GM18511 (cell line): ENCODE measurements around the gene PCGF6.
"Not testable (repeated sequence)": the region's sequence is repeated elsewhere in the genome, so short reads cannot be mapped to it uniquely, and the experiment has no call there.

Experiments
- ATAC-seq: cut with Tn5 transposase; IDR thresholded peaks from one replicate; pipeline ENCODE4 v1.9.1; 2021; ENCODE audit warnings: mild to moderate bottlenecking, moderate library complexity; ENCODE audit not compliant: unreplicated experiment

The PCGF6 gene

DNA sequence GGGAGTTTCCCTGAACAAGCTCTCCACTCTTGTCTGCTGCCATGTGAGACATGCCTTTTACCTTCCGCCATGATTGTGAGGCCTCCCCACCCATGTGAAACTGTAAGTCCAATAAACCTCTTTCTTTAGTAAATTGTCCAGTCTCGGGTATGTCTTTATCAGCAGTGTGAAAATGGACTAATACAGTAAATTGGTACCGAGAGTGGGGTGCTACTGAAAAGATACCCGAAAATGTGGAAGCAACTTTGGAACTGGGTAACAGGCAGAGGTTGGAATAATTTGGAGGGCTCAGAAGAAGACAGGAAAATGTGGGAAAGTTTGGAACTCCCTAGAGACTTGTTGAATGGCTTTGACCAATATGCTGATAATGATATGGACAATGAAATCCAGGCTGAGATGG is 92.0 kb downstream of the PCGF6 start:
- ATAC-seq = not testable (repeated sequence)

DNA sequence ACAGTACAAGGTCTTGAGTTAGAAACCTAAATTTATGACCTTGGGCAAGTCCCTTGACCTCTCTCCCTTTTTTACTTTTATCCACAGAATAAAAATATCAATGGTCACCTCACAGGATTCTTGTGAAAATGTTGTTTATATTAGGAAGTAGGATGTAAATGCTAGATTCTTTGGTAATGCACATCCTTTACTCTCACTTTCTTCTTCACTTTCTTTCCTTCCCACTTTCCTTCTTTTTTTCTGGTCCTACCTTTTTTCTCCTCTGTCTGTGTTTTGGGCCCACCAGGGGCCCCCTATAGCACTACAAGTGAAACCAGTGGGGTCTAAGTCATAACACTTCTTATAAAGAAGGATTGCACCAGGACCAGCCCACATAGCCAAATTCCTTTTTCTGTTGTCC is 93.1 kb downstream of the PCGF6 start:
- no peak for ATAC-seq

DNA sequence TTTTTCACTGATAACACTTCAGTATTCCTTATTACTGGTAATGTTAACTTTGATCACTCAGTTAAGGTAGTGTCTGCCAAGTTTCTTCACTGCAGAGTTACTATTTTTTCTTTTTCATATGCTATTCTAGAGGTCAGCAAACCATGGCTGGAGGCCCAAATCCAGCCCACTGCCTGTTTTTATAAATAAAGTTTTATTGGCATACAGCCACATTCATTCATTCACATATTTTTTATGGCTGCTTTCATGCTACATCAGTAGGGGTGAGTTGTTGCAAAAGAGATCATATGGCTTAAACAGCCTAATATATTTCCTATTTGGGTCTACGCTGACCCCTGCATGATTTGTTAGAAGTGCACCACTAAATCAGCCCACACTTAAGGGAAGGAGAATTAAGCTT is 94.3 kb downstream of the PCGF6 start:
- ATAC-seq = no peak

DNA sequence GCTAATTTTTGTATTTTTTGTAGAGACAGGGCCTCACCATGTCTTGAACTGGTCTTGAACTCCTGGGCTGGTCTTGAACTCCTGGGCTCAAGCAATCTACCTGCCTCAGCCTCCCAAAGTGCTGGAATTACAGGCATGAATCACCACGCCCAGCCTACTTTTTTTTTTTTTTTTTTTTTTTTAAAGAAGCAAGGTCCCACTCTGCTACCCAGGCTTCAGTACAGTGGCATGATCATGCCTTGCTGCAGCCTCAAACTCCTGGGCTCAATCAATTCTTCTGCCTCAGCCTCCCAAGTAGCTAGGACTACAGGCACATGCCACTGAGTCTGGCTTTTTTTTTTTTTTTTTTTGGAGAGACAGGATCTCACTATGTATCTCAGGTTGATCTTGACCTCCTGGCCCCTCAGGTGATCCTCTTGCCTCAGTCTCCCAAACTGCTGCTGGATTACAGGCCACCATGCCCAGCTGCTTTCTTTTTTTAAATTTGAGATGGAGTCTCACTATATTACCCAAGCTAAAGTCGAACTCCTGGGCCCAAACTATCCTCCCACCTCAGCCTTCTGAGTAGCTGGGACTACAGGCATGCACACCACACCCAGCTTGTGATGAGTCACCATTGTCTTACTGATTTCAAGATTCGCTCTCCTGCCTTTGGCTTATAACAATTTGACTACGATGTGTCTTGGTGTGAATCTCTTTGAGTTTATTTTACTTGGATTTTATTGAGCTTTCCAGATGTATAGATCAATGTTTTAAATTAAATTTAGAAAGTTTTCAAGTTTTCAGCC is 96.2 kb downstream of the PCGF6 start:
- no peak for ATAC-seq

DNA sequence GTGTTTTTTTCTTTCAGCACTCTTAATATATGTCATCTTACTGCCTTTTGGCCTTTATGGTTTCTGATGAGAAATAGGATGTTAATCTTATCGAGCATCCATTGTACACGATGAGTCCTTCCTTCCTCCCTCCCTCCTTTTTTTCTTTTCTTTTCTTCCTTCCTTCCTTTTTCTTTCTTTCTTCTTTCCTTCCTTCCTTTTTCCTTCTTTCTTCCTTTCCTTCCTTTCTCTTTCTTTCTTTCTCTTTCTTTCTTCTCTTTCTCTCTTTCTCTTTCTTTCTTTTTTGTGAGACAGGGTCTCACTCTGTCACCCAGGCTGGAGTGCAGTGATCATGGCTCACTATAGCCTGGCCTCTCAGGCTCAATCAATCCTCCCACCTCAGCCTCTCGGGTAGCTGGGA is 96.8 kb downstream of the PCGF6 start:
- ATAC-seq = no peak
